ENCODE measurements around the gene KRT82. TPM values are rescaled to one million over a fixed set of nuclear protein-coding genes. Genes with fewer than 3 reads are reported as not detected.
"Not testable (repeated sequence)": the region's sequence is repeated elsewhere in the genome, so short reads cannot be mapped to it uniquely, and the experiment has no call there.

The KRT82 gene
- not detected for total RNA-seq

- ATAC-seq = no peak
- no peaks in the 10 kb centered on the region for H3K4me1 Mint-ChIP-seq
- no peak within 1 kb of the TSS for H3K27ac Mint-ChIP-seq
- no peak for DNase-seq
- H3K36me3 Mint-ChIP-seq = no peaks in the 10 kb centered on the region
- no peaks in the 10 kb centered on the region for H3K27me3 Mint-ChIP-seq
- CTCF ChIA-PET = no interaction called here
- no peaks in the 10 kb centered on the region for H3K9me3 Mint-ChIP-seq (ENCODE audit: low read depth)
- no peak within 1 kb of the TSS for H3K4me3 Mint-ChIP-seq
These were observed at the start of gene KRT82 for GRCh38 chr12:52405922-52406385. Gene KRT82, minus strand, starts transcription at chr12:52406335. Its CDS starts 58 bp downstream, at chr12:52406277.

DNA sequence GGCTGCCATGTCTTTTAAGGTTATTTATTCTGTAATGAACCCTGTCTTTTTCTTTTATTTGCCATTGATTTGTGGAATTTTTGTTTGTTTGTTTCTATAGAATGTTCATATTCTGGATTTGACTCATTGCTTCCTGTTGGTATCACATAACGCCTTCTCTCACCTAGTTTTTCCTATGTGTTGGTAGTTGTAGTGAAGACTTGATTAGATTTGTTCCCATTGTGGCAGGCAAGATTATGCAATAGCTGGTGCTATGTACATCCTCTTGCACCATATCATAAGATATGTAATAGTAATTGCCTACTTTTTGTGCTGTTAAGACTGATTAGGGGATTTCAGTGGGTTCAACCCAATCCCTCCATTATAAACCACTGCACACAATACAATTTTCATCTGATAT, 49.7 kb upstream of the KRT82 start:
- CTCF ChIA-PET = no interaction called here
- ATAC-seq (no peak), DNase-seq (no peak)
- H3K27me3 Mint-ChIP-seq = peaks cover 35% of the 10 kb centered on the region
- no peaks in the 10 kb centered on the region for H3K9me3 Mint-ChIP-seq (ENCODE audit: low read depth)
- no peaks in the 10 kb centered on the region for H3K36me3 Mint-ChIP-seq
- no peak overlapping the region for H3K4me3 Mint-ChIP-seq
- no peak overlapping the region for H3K27ac Mint-ChIP-seq
- peaks cover 13% of the 10 kb centered on the region for H3K4me1 Mint-ChIP-seq

GRCh38 chr12:52454411-52455201, 48.5 kb upstream of the KRT82 start:
- peaks cover 33% of the 10 kb centered on the region for H3K27me3 Mint-ChIP-seq
- no peak overlapping the region for H3K4me3 Mint-ChIP-seq
- CTCF ChIA-PET = no interaction called here
- no peaks in the 10 kb centered on the region for H3K36me3 Mint-ChIP-seq
- H3K27ac Mint-ChIP-seq = no peak overlapping the region
- no peaks in the 10 kb centered on the region for H3K9me3 Mint-ChIP-seq (ENCODE audit: low read depth)
- no peak for DNase-seq
- H3K4me1 Mint-ChIP-seq = peaks cover 13% of the 10 kb centered on the region
- ATAC-seq = no peak

GRCh38 chr12:52452101-52452500, 46.0 kb upstream of the KRT82 start, which contains the start of gene KRT6B:
Gene KRT6B, minus strand, starts transcription at chr12:52452146. Its CDS starts 68 bp downstream, at chr12:52452078.
- no peak within 1 kb of the TSS for H3K4me3 Mint-ChIP-seq
- H3K27ac Mint-ChIP-seq = no peak within 1 kb of the TSS
- H3K36me3 Mint-ChIP-seq = no peaks in the 10 kb centered on the region
- ATAC-seq (no peak), DNase-seq (no peak)
- peaks cover 20% of the 10 kb centered on the region for H3K4me1 Mint-ChIP-seq
- peaks cover 25% of the 10 kb centered on the region for H3K27me3 Mint-ChIP-seq
- CTCF ChIA-PET = no interaction called here
- no peaks in the 10 kb centered on the region for H3K9me3 Mint-ChIP-seq (ENCODE audit: low read depth)

GRCh38 chr12:52448228-52448627, 42.1 kb upstream of the KRT82 start:
- Mint-ChIP-seq H3K36me3 (no peaks in the 10 kb centered on the region), H3K9me3 (ENCODE audit: low read depth) (no peaks in the 10 kb centered on the region), H3K4me1 (peaks cover 12% of the 10 kb centered on the region), H3K27ac (no peak overlapping the region), H3K4me3 (no peak overlapping the region), H3K27me3 (peaks cover 39% of the 10 kb centered on the region)
- CTCF ChIA-PET = no interaction called here
- no peak for DNase-seq
- no peak for ATAC-seq

DNA sequence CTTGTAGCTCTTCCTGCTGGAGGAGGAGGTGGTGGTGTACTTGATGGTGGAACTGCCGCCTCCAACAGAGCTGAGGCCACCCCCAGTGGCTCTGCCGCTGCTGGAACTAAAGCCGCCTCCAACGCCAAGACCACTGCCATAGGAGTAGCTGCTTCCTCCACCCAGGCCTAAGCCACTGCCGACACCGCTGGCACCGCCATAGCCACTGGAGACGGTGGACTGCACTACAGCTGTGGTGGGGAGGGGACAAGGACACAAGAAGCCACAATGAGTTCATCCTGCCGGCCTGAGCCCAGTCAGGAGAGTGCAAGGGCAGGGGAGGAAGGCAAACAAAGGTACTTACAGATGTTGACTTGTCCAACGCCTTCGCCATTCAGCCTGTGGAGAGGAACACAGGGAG, 41.1 kb upstream of the KRT82 start:
- not testable (repeated sequence) for DNase-seq, ATAC-seq

GRCh38 chr12:52446367-52447045, 40.4 kb upstream of the KRT82 start:
- H3K36me3 Mint-ChIP-seq = no peaks in the 10 kb centered on the region
- no peak overlapping the region for H3K4me3 Mint-ChIP-seq
- H3K9me3 Mint-ChIP-seq (ENCODE audit: low read depth) = no peaks in the 10 kb centered on the region
- CTCF ChIA-PET = no interaction called here
- no peak for DNase-seq
- H3K27me3 Mint-ChIP-seq = peaks cover 51% of the 10 kb centered on the region
- ATAC-seq = no peak
- peaks cover 12% of the 10 kb centered on the region for H3K4me1 Mint-ChIP-seq
- H3K27ac Mint-ChIP-seq = no peak overlapping the region

More for the DNA sequence above, 41.1 kb upstream of the KRT82 start:
- CTCF ChIA-PET; H3K27ac Mint-ChIP-seq; H3K36me3 Mint-ChIP-seq; H3K9me3 Mint-ChIP-seq (ENCODE audit: low read depth); H3K4me3 Mint-ChIP-seq: not testable (repeated sequence)
- Mint-ChIP-seq H3K27me3 (peaks cover 48% of the 10 kb centered on the region), H3K4me1 (peaks cover 12% of the 10 kb centered on the region)

DNA sequence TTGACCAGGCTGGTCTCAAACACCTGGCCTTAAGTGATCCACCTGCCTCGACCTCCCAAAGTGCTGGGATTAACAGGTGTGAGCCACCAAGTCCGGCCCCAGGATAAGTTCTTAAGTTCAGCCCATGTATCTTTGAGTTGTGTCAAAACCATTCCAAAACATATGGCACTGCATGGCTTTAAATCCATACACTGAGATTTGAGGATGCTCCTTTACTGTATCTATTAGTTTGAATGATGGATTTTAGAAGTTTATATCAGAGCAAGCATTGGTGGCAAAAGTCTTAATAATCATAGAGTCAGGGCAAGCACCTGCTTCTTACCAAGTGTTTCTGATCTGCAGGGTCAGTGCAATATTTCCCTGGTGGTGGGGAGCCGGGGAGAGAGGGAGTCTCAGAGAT, 39.7 kb upstream of the KRT82 start:
- H3K27me3 Mint-ChIP-seq = peaks cover 56% of the 10 kb centered on the region
- CTCF ChIA-PET = no interaction called here
- no peaks in the 10 kb centered on the region for H3K36me3 Mint-ChIP-seq
- no peaks in the 10 kb centered on the region for H3K9me3 Mint-ChIP-seq (ENCODE audit: low read depth)
- H3K4me1 Mint-ChIP-seq = peaks cover 12% of the 10 kb centered on the region
- ATAC-seq (no peak), DNase-seq (no peak)
- no peak overlapping the region for H3K4me3 Mint-ChIP-seq
- H3K27ac Mint-ChIP-seq = no peak overlapping the region

- no peak overlapping the region for H3K4me3 Mint-ChIP-seq
- H3K9me3 Mint-ChIP-seq (ENCODE audit: low read depth) = no peaks in the 10 kb centered on the region
- H3K36me3 Mint-ChIP-seq = no peaks in the 10 kb centered on the region
- peaks cover 12% of the 10 kb centered on the region for H3K4me1 Mint-ChIP-seq
- ATAC-seq = no peak
- CTCF ChIA-PET = no interaction called here
- H3K27ac Mint-ChIP-seq = no peak overlapping the region
- H3K27me3 Mint-ChIP-seq = peaks cover 54% of the 10 kb centered on the region
- DNase-seq = no peak
These were observed 38.8 kb upstream of the KRT82 start for GRCh38 chr12:52444647-52445595.

DNA sequence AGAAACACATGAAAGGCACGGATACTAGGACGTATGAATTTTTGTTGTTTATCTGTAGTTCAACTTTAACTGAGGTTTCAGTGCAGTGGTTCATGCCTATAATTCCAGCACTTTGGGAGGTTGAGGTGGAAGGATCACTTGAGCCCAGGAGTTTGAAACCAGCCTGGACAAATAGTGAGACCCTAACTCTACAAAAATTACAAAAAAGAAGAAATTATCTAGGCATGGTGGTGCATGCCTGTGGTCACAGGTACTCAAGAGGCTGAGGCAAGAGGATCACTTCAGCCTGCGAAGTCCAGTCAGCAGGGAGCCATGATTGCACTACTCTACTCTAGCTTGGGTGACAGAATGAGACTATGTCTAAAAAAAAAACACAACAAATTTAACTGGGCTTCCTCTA, 37.8 kb upstream of the KRT82 start:
- DNase-seq (no peak), ATAC-seq (no peak)
- Mint-ChIP-seq H3K4me1 (peaks cover 12% of the 10 kb centered on the region), H3K9me3 (ENCODE audit: low read depth) (no peaks in the 10 kb centered on the region), H3K27me3 (peaks cover 54% of the 10 kb centered on the region), H3K4me3 (no peak overlapping the region), H3K36me3 (no peaks in the 10 kb centered on the region), H3K27ac (no peak overlapping the region)
- CTCF ChIA-PET = no interaction called here

DNA sequence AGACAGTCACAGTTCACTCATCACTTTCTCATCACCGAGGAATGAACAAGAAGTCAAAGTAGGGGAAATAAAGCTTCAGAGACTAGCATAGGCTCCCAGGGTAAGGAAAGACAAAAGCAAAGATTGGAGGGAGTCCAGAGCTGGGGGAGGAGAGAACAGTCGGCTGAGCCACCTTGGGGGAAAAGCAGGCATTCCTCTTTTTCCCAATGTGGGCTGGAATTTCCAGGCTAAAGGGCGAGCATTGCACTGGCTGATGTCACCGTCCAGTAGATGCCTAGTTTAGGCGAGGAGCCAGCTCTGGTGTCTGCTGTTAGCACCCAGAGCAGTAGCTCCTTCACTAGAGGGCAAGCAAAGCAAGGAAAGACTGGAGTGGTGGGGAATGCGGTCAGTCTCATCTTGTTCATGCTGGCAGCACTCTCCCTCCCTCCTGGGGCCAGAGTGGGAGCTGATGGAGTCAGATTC, 36.5 kb upstream of the KRT82 start:
- Mint-ChIP-seq H3K36me3 (no peaks in the 10 kb centered on the region), H3K4me3 (no peak overlapping the region), H3K9me3 (ENCODE audit: low read depth) (no peaks in the 10 kb centered on the region), H3K27me3 (peaks cover 54% of the 10 kb centered on the region), H3K4me1 (peaks cover 4% of the 10 kb centered on the region), H3K27ac (no peak overlapping the region)
- CTCF ChIA-PET = no interaction called here
- no peak for DNase-seq
- ATAC-seq = no peak

GRCh38 chr12:52441320-52441911, 35.3 kb upstream of the KRT82 start:
- H3K36me3 Mint-ChIP-seq = no peaks in the 10 kb centered on the region
- no peaks in the 10 kb centered on the region for H3K9me3 Mint-ChIP-seq (ENCODE audit: low read depth)
- no peak overlapping the region for H3K27ac Mint-ChIP-seq
- peaks cover 58% of the 10 kb centered on the region for H3K27me3 Mint-ChIP-seq
- H3K4me1 Mint-ChIP-seq = peaks cover 2% of the 10 kb centered on the region
- CTCF ChIA-PET = no interaction called here
- DNase-seq (no peak), ATAC-seq (no peak)
- no peak overlapping the region for H3K4me3 Mint-ChIP-seq

DNA sequence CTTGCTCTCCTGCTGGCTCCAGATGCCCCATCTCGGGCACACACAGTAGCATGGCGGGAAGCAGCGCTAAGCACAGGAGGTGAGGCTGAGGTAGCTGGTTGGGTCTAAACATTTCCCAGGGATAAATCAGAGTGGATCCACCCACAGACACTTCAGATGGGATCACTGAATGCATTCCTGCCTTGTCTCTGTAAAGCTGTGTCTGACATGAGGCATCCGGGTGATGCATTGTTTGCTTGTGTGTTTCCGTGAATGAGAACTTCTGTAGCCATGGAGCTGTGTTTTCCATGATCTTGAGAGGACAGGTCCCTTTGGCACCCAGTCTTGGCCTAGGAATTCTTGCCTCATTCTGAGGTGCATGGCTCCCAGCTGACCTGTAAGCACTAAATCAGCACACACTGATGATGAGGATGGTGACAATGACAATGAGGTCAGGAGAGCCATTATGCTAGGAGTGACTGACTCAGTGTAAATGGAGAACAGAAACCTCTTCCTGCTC, 34.7 kb upstream of the KRT82 start:
- H3K36me3 Mint-ChIP-seq = no peaks in the 10 kb centered on the region
- DNase-seq (no peak), ATAC-seq (no peak)
- peaks cover 54% of the 10 kb centered on the region for H3K27me3 Mint-ChIP-seq
- H3K4me3 Mint-ChIP-seq = no peak overlapping the region
- no peaks in the 10 kb centered on the region for H3K4me1 Mint-ChIP-seq
- CTCF ChIA-PET = no interaction called here
- H3K27ac Mint-ChIP-seq = no peak overlapping the region
- no peaks in the 10 kb centered on the region for H3K9me3 Mint-ChIP-seq (ENCODE audit: low read depth)

Measured in activated CD8-positive, alpha-beta memory T cell treated with anti-CD3 and anti-CD28 coated beads, Interleukin-2, amount 10 ng/mL, durations not matched to agents 7 days and 5 days (primary cell).